Type B pancreatic cell (in vitro differentiated cells): ENCODE measurements around the gene TSPOAP1. TPM values are rescaled to one million over a fixed set of nuclear protein-coding genes. Genes with fewer than 3 reads are reported as not detected.

ENCODE experiments used
- DNase-seq: peaks from one replicate; pipeline ENCODE4 v3.0.0; 2021; ENCODE audit warnings: mixed read lengths; ENCODE audit not compliant: unreplicated experiment; ENCODE audit errors: extremely low spot score
- H3K27ac Mint-ChIP-seq: 2 replicates; pipeline ENCODE4 v1.8.0; 2021; ENCODE audit warnings: mild to moderate bottlenecking, mixed read lengths
- H3K27me3 Mint-ChIP-seq: 2 replicates; pipeline ENCODE4 v1.8.0; 2021; ENCODE audit warnings: mixed read lengths
- H3K36me3 Mint-ChIP-seq: 2 replicates; pipeline ENCODE4 v1.8.0; 2021; ENCODE audit warnings: mixed read lengths
- H3K4me1 Mint-ChIP-seq: one replicate; pipeline ENCODE4 v1.8.0; 2021; ENCODE audit warnings: mixed read lengths; ENCODE audit not compliant: unreplicated experiment
- H3K4me3 Mint-ChIP-seq: 2 replicates; pipeline ENCODE4 v1.8.0; 2021; ENCODE audit warnings: mild to moderate bottlenecking, mixed read lengths
- H3K9me3 Mint-ChIP-seq: 2 replicates; pipeline ENCODE4 v1.8.0; 2021; ENCODE audit warnings: mixed read lengths
- total RNA-seq: library from RNA; stranded (reverse); gene quantifications from 2 replicates; pipeline ENCODE4 v1.2.1, GENCODE V29; 2021; ENCODE audit warnings: low replicate concordance
- TF ChIP-seq, protein P1 (sequence below): fragments of 200-600 bp; sonication (generic); conservative IDR thresholded peaks from 2 replicates; pipeline ENCODE4 v1.5.0; 2021; ENCODE audit warnings: antibody characterized with exemption, mild to moderate bottlenecking

Gene TSPOAP1
- total RNA-seq, 1 donor from 2014 or later: 18.4 TPM

GRCh38 chr17:58310511-58311428 lies 17.8 kb downstream of the TSPOAP1 start:
- Mint-ChIP-seq H3K27me3 (peaks cover 3% of the 10 kb centered on the region), H3K4me1 (no peaks in the 10 kb centered on the region), H3K9me3 (no peaks in the 10 kb centered on the region), H3K36me3 (no peaks in the 10 kb centered on the region), H3K27ac (no peak overlapping the region), H3K4me3 (no peak overlapping the region)
- peak; percentile 65 for DNase-seq
- TF ChIP-seq, protein P1, sequence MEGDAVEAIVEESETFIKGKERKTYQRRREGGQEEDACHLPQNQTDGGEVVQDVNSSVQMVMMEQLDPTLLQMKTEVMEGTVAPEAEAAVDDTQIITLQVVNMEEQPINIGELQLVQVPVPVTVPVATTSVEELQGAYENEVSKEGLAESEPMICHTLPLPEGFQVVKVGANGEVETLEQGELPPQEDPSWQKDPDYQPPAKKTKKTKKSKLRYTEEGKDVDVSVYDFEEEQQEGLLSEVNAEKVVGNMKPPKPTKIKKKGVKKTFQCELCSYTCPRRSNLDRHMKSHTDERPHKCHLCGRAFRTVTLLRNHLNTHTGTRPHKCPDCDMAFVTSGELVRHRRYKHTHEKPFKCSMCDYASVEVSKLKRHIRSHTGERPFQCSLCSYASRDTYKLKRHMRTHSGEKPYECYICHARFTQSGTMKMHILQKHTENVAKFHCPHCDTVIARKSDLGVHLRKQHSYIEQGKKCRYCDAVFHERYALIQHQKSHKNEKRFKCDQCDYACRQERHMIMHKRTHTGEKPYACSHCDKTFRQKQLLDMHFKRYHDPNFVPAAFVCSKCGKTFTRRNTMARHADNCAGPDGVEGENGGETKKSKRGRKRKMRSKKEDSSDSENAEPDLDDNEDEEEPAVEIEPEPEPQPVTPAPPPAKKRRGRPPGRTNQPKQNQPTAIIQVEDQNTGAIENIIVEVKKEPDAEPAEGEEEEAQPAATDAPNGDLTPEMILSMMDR: no peak

DNA sequence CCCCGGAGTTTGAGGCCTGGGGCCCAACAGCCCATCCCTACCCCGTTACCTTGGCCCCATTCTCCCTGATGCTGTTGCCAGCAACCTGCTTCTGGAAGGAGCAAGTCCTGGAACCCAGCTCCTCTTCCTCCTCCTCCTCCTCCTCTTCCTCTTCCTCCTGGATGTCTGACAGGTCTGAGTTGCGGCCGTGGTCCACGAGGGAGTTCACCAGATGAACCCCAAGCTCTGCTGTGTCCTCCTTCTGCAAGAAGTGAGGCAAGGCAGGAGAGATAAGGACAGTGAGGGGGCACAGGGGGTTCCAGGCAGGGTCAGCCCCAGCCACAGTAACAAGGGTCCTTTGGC lies 18.7 kb downstream of the TSPOAP1 start:
- H3K4me1 Mint-ChIP-seq: no peaks in the 10 kb centered on the region
- peaks cover 3% of the 10 kb centered on the region for H3K27me3 Mint-ChIP-seq

GRCh38 chr17:58308985-58309917 lies 19.3 kb downstream of the TSPOAP1 start:
- DNase-seq: no peak
- H3K4me3 Mint-ChIP-seq: no peak overlapping the region

More for the DNA sequence above, 18.7 kb downstream of the TSPOAP1 start:
- Mint-ChIP-seq H3K36me3 (no peaks in the 10 kb centered on the region), H3K4me3 (no peak overlapping the region), H3K27ac (no peak overlapping the region), H3K9me3 (no peaks in the 10 kb centered on the region)
- TF ChIP-seq, protein P1: no peak
- DNase-seq: no peak

DNA sequence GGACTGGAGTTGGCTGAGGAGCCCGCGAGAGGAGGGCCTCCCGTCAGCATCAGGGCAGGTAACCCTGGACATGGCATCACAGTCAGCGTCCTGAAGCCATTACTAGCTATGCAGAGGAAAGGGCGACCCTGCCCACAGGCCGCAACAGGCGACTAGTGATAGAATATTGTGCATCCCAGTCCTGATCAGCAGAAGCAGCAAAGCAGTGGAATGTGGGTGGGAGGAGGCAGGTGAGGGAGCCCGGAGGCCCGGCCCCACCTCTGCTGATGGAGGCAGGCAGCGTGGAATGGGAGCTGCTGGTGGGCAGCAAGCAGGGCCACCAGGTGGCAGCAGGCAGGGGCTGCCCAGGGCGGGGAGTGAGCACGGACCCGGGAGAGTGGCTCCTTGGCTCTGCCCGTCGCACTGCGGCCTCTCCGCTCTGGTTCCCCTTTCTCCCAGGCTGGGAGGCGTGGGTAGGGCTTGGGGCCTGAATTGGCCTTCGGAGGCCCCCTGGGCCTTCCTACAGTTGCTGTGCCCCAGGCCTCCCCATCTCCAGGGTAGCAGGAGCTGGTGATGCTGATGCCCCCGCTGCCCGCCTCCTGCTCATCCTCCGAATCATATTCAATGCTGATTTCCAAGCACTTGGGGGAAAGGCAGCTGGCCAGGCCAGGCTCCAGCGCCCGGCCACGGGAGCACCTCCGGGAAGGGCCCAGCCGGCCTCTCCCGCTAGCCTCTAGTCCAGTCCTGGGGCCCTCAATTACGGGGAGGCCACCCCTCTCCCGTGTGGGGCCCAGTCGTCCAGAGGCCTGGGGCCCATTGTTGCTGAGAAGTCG lies 20.2 kb downstream of the TSPOAP1 start:
- Mint-ChIP-seq H3K4me1 (peaks cover 6% of the 10 kb centered on the region), H3K27me3 (peaks cover 7% of the 10 kb centered on the region), H3K4me3 (no peak overlapping the region), H3K27ac (no peak overlapping the region), H3K36me3 (no peaks in the 10 kb centered on the region), H3K9me3 (no peaks in the 10 kb centered on the region)
- TF ChIP-seq, protein P1: peak; percentile 54
- DNase-seq: peak; percentile 68

More at GRCh38 chr17:58308985-58309917, 19.3 kb downstream of the TSPOAP1 start:
- TF ChIP-seq, protein P1: no peak
- Mint-ChIP-seq H3K36me3 (no peaks in the 10 kb centered on the region), H3K27me3 (peaks cover 4% of the 10 kb centered on the region), H3K4me1 (peaks cover 2% of the 10 kb centered on the region), H3K9me3 (no peaks in the 10 kb centered on the region), H3K27ac (no peak overlapping the region)
